H1 (cell line): ENCODE data around the gene KLHDC10.

Source experiments
- CEBPB ChIP-seq: IDR thresholded peaks from 2 replicates; pipeline ENCODE4 v1.6.1; 2012; ENCODE audit warnings: low read depth, low read length
- CHD2 ChIP-seq: IDR thresholded peaks from 2 replicates; pipeline ENCODE4 v1.6.1; 2012; ENCODE audit warnings: low read length, improper control_type of control experiment
- CTCF ChIP-seq, 3 experiments: IDR thresholded peaks; 1 replicate in 2 of 3; 2 replicates in 1 of 3; pipeline versions ENCODE4 v1.5.1 to v1.6.1; 2011; ENCODE audit warnings: low read length in 3 of 3, mild to moderate bottlenecking in 3 of 3, inconsistent platforms in 2 of 3, low read depth in 1 of 3, moderate library complexity in 1 of 3; ENCODE audit not compliant: insufficient read depth in 1 of 3; ENCODE audit errors: control extremely low read depth in 1 of 3
- EP300 ChIP-seq, 2 experiments: IDR thresholded peaks; 1 replicate in 1 of 2; 2 replicates in 1 of 2; pipeline ENCODE4 v1.6.1; 2011 to 2012; ENCODE audit warnings: low read depth in 2 of 2, low read length in 2 of 2, mild to moderate bottlenecking in 2 of 2, borderline replicate concordance in 1 of 2, inconsistent platforms in 1 of 2, moderate library complexity in 1 of 2
- EZH2 ChIP-seq: fragments of 200-600 bp; sonication (generic); IDR thresholded peaks from 2 replicates; pipeline ENCODE4 v1.7.1; 2012; ENCODE audit warnings: low read depth, mild to moderate bottlenecking, moderate library complexity, low read length, inconsistent platforms; ENCODE audit not compliant: severe bottlenecking
- HDAC2 ChIP-seq, 2 experiments: fragments of 300-600 bp in 1 of 2; sonication (generic) in 1 of 2; IDR thresholded peaks; 2 replicates each; pipeline ENCODE4 v1.6.1; 2011 to 2012; ENCODE audit warnings: low read depth in 2 of 2, low read length in 2 of 2, mild to moderate bottlenecking in 2 of 2, moderate library complexity in 2 of 2, borderline replicate concordance in 1 of 2, inconsistent platforms in 1 of 2
- HDAC6 ChIP-seq: IDR thresholded peaks from one replicate; pipeline ENCODE4 v1.7.1; 2012; ENCODE audit warnings: low read depth, mild to moderate bottlenecking, inconsistent platforms, low read length, moderate library complexity
- JUND ChIP-seq: IDR thresholded peaks from 2 replicates; pipeline ENCODE4 v1.6.1; 2011; ENCODE audit warnings: mild to moderate bottlenecking, improper control_type of control experiment, low read length
- POLR2A ChIP-seq, 2 experiments: IDR thresholded peaks; 1 replicate in 1 of 2; 2 replicates in 1 of 2; pipeline ENCODE4 v1.6.1; 2011; ENCODE audit warnings: low read depth in 2 of 2, low read length in 2 of 2, mild to moderate bottlenecking in 2 of 2; ENCODE audit errors: control extremely low read depth in 1 of 2
- POLR2AphosphoS5 ChIP-seq: IDR thresholded peaks from 2 replicates; pipeline ENCODE4 v1.6.1; 2011; ENCODE audit warnings: low read depth, low read length
- RAD21 ChIP-seq, 2 experiments: IDR thresholded peaks in 1 of 2; conservative IDR thresholded peaks in 1 of 2; 2 replicates each; pipeline ENCODE4 v1.6.1; 2011; ENCODE audit warnings: low read depth in 2 of 2, low read length in 2 of 2, improper control_type of control experiment in 1 of 2, inconsistent platforms in 1 of 2, mild to moderate bottlenecking in 1 of 2, moderate library complexity in 1 of 2
- SP1 ChIP-seq: IDR thresholded peaks from 2 replicates; pipeline ENCODE4 v1.6.1; 2011; ENCODE audit warnings: low read depth, low read length
- SUZ12 ChIP-seq: fragments of 200-600 bp; sonication (generic); IDR thresholded peaks from 2 replicates; pipeline ENCODE4 v1.6.1; 2012; ENCODE audit warnings: mild to moderate bottlenecking, inconsistent platforms, low read length, moderate library complexity, mixed read lengths
- TAF1 ChIP-seq: IDR thresholded peaks from 2 replicates; pipeline ENCODE4 v1.6.1; 2011; ENCODE audit warnings: mild to moderate bottlenecking, low read depth, low read length

- no peak for TF ChIP-seq CEBPB
- TF ChIP-seq HDAC2 (IDR thresholded peaks at IDR 0.05; ENCODE audit: borderline replicate concordance in 1 of 2, low read depth in 2 of 2, low read length in 2 of 2) = no peak
- TF ChIP-seq EZH2 = no peak
- peak; percentile 88 for TF ChIP-seq POLR2AphosphoS5
- TF ChIP-seq CTCF (IDR thresholded peaks at IDR 0.05; ENCODE audit: control extremely low read depth in 1 of 3, insufficient read depth in 1 of 3, low read depth in 1 of 3, low read length in 3 of 3) = no peak
- TF ChIP-seq CHD2 = no peak
- TF ChIP-seq EP300 (IDR thresholded peaks at IDR 0.05; ENCODE audit: borderline replicate concordance in 1 of 2, low read depth in 2 of 2, low read length in 2 of 2) = peak in 1 of 2 experiments; percentile 88; a peak in 2 of 3 replicates
- TF ChIP-seq JUND = no peak
- no peak for TF ChIP-seq HDAC6
- TF ChIP-seq RAD21 (IDR thresholded peaks at IDR 0.05 in 1 of 2, conservative IDR thresholded peaks at IDR 0.05 in 1 of 2; ENCODE audit: low read depth in 2 of 2, low read length in 2 of 2) = peak in 1 of 2 experiments; percentile 8; a peak in 1 of 4 replicates
- no peak for TF ChIP-seq SUZ12
- peak in 1 of 2 experiments; percentile 91; a peak in 2 of 3 replicates for TF ChIP-seq POLR2A (IDR thresholded peaks at IDR 0.05; ENCODE audit: control extremely low read depth in 1 of 2, low read depth in 2 of 2, low read length in 2 of 2)
- peak; percentile 90 for TF ChIP-seq TAF1
- TF ChIP-seq SP1 = no peak; the same call in 1 of the 2 replicates
Measured at GRCh38 chr7:130141161-130141883, 71.0 kb downstream of the KLHDC10 start.
